Choroid plexus epithelial cell (primary cell): ENCODE measurements around the gene GPR3.

ENCODE experiments used
- DNase-seq: peaks from one replicate; pipeline ENCODE4 v3.0.0-alpha.2; 2010; ENCODE audit warnings: low read depth
- H3K4me3 ChIP-seq: 2 replicates; pipeline ENCODE4 v1.5.1; 2011; ENCODE audit warnings: low read depth, mild to moderate bottlenecking, control low read depth, low read length, moderate library complexity
- TF ChIP-seq, protein P1 (sequence below): conservative IDR thresholded peaks from 2 replicates; pipeline ENCODE4 v1.5.1; 2011; ENCODE audit warnings: low read depth, mild to moderate bottlenecking, control low read depth, inconsistent platforms, low read length, moderate library complexity

GPR3 gene

GRCh38 chr1:27423709-27424108, 31.3 kb downstream of the GPR3 start:
- no peak for DNase-seq
- H3K4me3 ChIP-seq = no peak overlapping the region
- TF ChIP-seq, protein P1, sequence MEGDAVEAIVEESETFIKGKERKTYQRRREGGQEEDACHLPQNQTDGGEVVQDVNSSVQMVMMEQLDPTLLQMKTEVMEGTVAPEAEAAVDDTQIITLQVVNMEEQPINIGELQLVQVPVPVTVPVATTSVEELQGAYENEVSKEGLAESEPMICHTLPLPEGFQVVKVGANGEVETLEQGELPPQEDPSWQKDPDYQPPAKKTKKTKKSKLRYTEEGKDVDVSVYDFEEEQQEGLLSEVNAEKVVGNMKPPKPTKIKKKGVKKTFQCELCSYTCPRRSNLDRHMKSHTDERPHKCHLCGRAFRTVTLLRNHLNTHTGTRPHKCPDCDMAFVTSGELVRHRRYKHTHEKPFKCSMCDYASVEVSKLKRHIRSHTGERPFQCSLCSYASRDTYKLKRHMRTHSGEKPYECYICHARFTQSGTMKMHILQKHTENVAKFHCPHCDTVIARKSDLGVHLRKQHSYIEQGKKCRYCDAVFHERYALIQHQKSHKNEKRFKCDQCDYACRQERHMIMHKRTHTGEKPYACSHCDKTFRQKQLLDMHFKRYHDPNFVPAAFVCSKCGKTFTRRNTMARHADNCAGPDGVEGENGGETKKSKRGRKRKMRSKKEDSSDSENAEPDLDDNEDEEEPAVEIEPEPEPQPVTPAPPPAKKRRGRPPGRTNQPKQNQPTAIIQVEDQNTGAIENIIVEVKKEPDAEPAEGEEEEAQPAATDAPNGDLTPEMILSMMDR = no peak

DNA sequence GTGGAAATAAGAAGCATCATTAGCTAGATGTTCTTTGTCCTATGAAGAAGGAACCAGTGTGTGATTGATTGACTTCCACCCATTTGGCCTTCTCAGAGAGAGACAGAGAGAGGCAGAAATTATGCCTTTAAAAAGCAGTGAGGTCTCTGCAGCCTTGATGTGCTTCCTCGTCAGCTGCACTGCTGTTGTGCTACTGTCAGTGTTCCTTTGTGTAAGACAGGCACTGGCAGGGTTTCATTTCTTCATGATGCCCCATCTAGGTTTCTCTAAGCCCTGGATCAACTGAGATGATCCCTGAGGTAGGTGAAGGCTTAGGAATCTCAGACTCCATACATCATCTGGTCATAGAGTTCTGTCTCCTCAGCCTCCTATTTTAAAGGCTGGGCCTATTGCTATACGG, 34.9 kb downstream of the GPR3 start:
- DNase-seq = no peak
- TF ChIP-seq, protein P1 = no peak
- H3K4me3 ChIP-seq = no peak overlapping the region

- no peak overlapping the region for H3K4me3 ChIP-seq
- TF ChIP-seq, protein P1 = no peak
- DNase-seq = no peak
Measured at GRCh38 chr1:27427816-27428315, 35.4 kb downstream of the GPR3 start.

- peak; percentile 41 for DNase-seq
- no peak overlapping the region for H3K4me3 ChIP-seq
Measured at GRCh38 chr1:27428316-27429028, 36.0 kb downstream of the GPR3 start.

DNA sequence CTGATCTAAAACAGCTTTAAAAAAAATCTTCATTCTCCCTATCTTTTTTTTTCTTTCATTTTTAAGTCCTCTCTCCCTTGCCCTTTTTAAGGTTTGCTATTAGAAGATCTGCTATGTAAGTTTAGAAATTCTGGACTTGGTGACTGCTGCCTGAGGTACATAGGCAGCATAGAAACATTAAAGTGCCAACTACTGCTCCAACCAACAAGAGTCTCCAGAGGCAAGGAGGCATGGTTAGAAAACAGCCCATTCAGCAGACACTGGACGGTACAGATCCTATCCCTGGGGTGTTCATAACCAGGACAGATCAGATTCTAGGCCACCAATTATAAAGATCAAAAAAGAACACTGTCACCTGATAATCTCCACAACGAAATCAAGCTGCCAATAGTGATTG, 36.6 kb downstream of the GPR3 start:
- DNase-seq = no peak
- TF ChIP-seq, protein P1 = no peak
- H3K4me3 ChIP-seq = no peak overlapping the region

More at GRCh38 chr1:27428316-27429028, 36.0 kb downstream of the GPR3 start:
- TF ChIP-seq, protein P1 = no peak

- peak; percentile 53 for DNase-seq
- H3K4me3 ChIP-seq = no peak overlapping the region
- TF ChIP-seq, protein P1 = no peak
Measured at GRCh38 chr1:27430903-27431600, 38.6 kb downstream of the GPR3 start.
